Fibroblast of skin of back (primary cell): ENCODE results near the gene HOXA7.

Experiments
- DNase-seq: peaks from one replicate; pipeline ENCODE4 v3.0.0-alpha.2; 2013

HOXA7 gene

DNA sequence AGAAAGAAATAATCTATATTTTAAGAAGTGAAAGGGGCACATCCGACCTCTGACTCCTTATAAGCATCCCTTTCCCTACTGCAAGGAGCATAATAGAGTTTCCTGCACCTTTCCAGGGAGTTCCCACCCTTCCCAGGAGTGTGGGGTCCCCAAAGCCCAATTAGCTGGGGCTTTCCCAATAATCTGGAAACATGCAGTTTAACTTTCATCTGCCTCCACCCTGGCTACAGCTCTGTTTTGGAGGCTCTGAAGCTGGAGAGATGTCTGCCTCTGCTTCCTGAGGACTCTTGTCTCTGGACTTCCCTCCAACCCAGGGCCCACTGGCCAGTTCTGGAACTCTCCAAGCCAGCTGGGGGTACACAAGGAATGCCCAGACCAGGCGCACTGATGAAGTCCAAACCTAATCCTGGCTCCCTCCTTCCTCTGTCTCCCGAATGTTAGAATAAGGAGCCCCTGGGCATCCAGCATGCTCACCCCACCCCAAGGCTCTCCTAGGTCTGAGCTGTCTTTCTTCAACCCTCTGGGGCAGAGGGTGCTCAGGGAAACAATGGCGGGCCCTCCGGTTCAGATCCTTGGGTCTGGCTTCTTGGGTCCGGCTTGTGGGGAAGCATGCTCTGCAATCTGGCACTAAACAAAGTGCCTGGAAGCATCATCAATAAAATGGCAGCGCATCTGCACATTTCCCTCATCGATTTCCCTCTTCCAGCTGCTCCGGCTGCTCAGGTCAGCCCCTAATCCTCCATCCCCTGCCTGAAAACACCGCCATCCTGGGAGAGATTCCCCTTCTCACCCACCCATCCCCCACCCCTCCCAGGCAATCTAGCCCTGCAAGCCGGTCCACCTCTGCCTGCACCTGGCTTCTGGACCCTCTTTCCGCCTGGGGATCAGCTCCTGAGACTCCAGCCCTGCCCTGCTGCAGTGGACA is 39.3 kb downstream of the HOXA7 start:
- DNase-seq: no peak

DNA sequence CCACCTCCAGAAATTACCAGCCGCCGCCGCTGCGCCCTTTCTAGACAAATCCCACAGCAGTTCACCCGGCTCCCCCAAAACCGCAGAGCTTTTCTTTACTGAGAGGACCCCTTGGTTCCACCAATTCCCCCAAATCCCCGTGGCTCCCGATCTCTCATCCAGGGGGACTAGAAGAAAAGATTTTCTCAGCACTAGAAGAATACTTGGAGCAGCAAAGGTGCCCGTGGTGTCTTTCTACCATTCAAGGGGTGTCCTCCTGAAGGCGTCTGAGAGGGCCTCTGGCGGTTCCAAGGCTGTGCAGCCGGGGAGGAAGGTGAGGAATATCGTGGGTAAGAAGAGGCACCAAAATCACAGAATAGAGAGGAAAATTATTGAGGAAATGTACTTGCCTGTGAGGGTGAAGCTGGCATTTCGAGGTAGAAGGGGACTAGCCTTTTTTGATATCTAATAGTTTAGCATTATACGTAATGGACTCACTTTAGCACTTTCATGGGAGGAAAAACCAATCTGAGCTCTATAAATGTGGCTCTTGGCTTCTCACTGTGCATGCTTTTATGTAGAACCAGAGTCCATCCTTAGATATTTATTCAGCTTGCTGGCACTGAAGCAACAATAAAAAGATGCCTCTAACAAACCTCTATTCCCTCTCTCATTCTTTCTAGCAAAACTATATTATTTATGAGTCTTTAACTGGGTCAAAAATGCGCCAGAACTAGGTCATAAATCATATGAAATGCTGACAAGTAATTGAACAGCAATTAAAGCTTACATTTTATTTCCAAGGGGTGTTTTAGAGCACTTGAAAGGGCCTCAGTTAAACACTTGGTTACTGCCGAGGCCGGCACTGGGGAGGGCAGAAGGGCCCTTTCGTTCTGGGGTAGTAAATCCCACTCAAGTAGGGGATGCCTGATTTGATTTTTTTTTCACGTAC is 40.2 kb downstream of the HOXA7 start:
- no peak for DNase-seq

- no peak for DNase-seq
Measured at GRCh38 chr7:27115221-27116026, 41.1 kb downstream of the HOXA7 start.

- no peak for DNase-seq
Measured at GRCh38 chr7:27114881-27115220, 41.6 kb downstream of the HOXA7 start.

- DNase-seq: no peak
Measured at GRCh38 chr7:27113991-27114769, 42.3 kb downstream of the HOXA7 start.

DNA sequence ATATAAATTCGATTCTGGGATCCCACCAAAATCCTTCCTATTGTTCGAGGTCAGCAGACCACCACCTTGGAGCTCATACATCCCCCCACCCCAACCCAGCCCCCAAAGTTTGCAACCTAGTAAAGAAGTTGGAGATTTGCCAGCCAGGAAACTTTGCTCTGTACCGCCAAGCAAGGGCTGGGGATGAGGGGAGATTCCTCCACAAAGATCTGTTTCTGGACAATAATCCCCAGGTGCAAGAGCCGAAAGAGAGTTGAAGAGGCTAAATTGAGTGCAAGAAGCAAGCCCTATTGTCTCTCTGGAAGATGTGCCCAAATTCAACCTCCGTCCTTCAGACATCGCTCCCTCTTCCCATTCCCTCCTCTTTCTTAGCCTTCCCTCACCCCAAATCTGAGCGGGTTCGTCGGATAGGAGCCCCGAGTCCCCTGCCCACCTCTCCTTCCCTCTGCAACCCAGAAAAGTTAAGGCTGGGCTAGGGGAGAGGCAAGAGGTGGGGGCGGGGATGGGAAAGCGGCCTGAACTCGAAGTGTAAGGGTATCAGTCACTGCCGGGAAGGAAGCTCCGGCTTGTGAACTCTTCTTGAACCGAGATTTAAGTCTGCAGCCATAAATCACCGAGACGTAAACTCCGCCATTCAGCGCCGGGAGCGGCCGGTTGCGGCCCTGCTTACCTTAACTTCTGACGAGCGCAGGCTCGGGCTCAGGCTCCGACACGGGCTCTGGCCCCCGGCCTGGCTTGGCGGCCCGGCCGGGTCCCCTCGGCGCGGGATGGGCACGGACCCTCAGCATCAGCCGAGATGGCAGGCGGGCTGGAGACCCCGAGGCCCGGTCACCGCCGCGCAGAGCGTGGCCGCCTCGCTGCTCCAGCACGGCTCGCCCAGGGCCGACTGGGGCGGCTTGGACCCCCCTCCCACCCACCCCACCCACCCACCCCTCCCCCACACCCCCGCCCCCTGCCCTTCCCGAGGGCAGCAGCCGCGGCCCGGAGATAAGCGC is 43.2 kb downstream of the HOXA7 start:
- DNase-seq: no peak

DNA sequence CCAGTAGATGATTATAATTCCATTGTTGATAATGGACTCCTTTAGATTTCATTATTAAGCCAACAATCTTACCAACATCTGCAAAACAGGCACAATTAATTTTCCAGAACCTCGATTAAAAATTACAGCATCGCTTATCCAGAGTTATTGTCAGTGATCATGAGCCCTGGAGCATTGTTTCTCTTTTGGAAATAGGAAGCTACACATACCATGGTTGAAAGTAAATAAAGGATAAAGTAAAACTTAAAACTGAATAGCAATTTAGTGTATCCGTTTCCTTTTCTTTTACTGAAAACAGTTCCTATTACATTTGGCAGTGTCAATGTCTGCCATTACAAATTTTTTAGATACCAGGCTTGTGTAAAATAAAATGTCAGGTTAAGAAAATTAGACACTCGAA is 44.1 kb downstream of the HOXA7 start:
- DNase-seq: no peak

GRCh38 chr7:27111751-27112277 is 44.7 kb downstream of the HOXA7 start:
- no peak for DNase-seq

- no peak for DNase-seq
Measured at GRCh38 chr7:27111042-27111750, 45.3 kb downstream of the HOXA7 start.

- DNase-seq: no peak
Measured at GRCh38 chr7:27110186-27111031, 46.1 kb downstream of the HOXA7 start.

GRCh38 chr7:27109466-27110185 is 46.8 kb downstream of the HOXA7 start:
- no peak for DNase-seq

DNA sequence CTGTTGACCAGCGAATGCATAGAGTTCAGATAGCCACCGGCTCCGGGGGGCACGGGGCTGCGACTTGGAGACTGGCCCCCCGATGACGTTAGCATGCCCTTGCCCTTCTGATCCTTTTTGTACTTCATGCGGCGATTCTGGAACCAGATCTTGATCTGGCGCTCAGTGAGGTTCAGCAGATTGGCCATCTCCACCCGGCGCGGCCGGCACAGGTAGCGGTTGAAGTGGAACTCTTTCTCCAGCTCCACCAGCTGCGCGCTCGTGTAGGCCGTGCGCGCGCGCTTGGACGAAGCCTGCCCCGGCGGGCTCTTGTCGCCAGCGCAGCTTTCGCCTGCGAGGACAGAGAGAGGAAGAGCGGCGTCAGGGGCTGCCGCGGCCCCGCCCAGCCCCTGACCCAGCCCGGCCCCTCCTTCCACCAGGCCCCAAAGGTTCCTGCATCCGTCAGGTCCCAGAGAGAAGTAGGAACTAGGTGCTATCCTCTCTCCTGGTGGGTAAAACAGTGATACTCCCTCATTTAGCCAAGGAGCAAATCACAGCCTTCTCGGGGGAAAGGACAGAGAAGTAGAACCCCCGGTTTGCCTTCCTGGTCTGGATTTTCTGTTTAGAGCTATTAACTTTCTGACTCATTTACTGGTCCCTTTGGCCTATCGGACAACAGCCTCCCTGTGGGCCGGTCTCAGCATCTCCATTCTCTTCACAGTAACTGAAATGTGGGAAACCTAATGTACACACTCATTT is 47.9 kb downstream of the HOXA7 start:
- no peak for DNase-seq

- DNase-seq: no peak
Measured at GRCh38 chr7:27107391-27108381, 48.8 kb downstream of the HOXA7 start.

DNA sequence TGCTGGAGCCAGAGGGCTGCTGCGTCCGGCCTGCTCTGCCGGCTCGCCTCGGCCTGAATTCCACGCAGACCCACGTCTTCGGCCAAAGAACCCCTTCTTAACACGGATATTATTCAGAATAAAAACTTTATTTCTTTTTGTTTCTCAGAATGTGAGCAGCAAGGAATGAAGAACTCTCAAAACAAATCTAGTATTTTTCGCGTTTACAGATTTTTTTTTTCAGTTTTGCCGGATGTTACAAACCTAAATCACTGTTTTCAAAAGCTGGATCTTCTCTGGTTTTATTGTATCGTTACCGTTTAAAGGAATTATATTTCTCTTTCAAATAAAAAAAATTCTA is 49.6 kb downstream of the HOXA7 start:
- no peak for DNase-seq

- no peak for DNase-seq
Measured at GRCh38 chr7:27106181-27106900, 50.1 kb downstream of the HOXA7 start.
